SK-N-SH treated with all-trans-retinoic acid at 6 μM for 48 hours (cell line): ENCODE measurements around the gene CCDC82.

ENCODE experiments used
- ATAC-seq: fragments of 200-7000 bp; cut with Tn5 transposase; 3 replicates; pipeline ENCODE4 v1.9.1; 2020; ENCODE audit warnings: mild to moderate bottlenecking, moderate library complexity
- ARNTL ChIP-seq: fragments of 450-650 bp; formaldehyde crosslinking; IDR thresholded peaks from 2 replicates; pipeline ENCODE4 v1.5.0; 2020; ENCODE audit warnings: low read depth, mild to moderate bottlenecking, moderate library complexity, borderline replicate concordance
- CREB5 ChIP-seq: fragments of 250-450 bp; sonication (Bioruptor Pico); IDR thresholded peaks from 2 replicates; pipeline ENCODE4 v1.5.1; 2020; ENCODE audit warnings: low read depth, mild to moderate bottlenecking, moderate library complexity
- CSDC2 ChIP-seq: fragments of 250-450 bp; sonication (Bioruptor Pico); IDR thresholded peaks from 2 replicates; pipeline ENCODE4 v1.5.0; 2020; ENCODE audit warnings: mild to moderate bottlenecking, moderate library complexity
- CSRNP3 ChIP-seq: fragments of 250-450 bp; sonication (Bioruptor Pico); IDR thresholded peaks from 2 replicates; pipeline ENCODE4 v1.5.1; 2021; ENCODE audit warnings: mild to moderate bottlenecking, moderate library complexity
- ESRRG ChIP-seq: fragments of 250-450 bp; sonication (Bioruptor Pico); IDR thresholded peaks from 2 replicates; pipeline ENCODE4 v1.6.1; 2021; ENCODE audit warnings: mild to moderate bottlenecking
- GLIS3 ChIP-seq: fragments of 250-450 bp; sonication (Bioruptor Pico); IDR thresholded peaks from 2 replicates; pipeline ENCODE4 v1.5.0; 2020; ENCODE audit warnings: mild to moderate bottlenecking, moderate library complexity
- ISL1 ChIP-seq: fragments of 250-450 bp; sonication (Bioruptor Pico); IDR thresholded peaks from 2 replicates; pipeline ENCODE4 v2.1.2; 2022; ENCODE audit warnings: mild to moderate bottlenecking, moderate library complexity
- OSR1 ChIP-seq: fragments of 250-450 bp; sonication (Bioruptor Pico); IDR thresholded peaks from 2 replicates; pipeline ENCODE4 v1.8.0; 2022; ENCODE audit warnings: moderate library complexity, mild to moderate bottlenecking, inconsistent platforms
- PPARA ChIP-seq: fragments of 250-450 bp; sonication (Bioruptor Pico); IDR thresholded peaks from 2 replicates; pipeline ENCODE4 v1.5.0; 2020; ENCODE audit warnings: mild to moderate bottlenecking, borderline replicate concordance
- RARB ChIP-seq: fragments of 250-450 bp; sonication (Bioruptor Pico); IDR thresholded peaks from 2 replicates; pipeline ENCODE4 v1.8.0; 2021; ENCODE audit warnings: mild to moderate bottlenecking, moderate library complexity
- SNAI2 ChIP-seq: fragments of 250-450 bp; sonication (Bioruptor Pico); IDR thresholded peaks from 2 replicates; pipeline ENCODE4 v1.5.0; 2020; ENCODE audit warnings: mild to moderate bottlenecking, moderate library complexity
- TCF4 ChIP-seq: fragments of 250-450 bp; sonication (Bioruptor Pico); IDR thresholded peaks from 2 replicates; pipeline ENCODE4 v1.8.0; 2021; ENCODE audit warnings: mild to moderate bottlenecking, moderate library complexity, borderline replicate concordance
- TOX ChIP-seq: fragments of 250-450 bp; sonication (Bioruptor Pico); IDR thresholded peaks from 2 replicates; pipeline ENCODE4 v1.8.0; 2021; ENCODE audit warnings: mild to moderate bottlenecking, moderate library complexity, borderline replicate concordance
- TSHZ2 ChIP-seq: fragments of 250-450 bp; sonication (Bioruptor Pico); IDR thresholded peaks from 2 replicates; pipeline ENCODE4 v1.5.0; 2020; ENCODE audit warnings: mild to moderate bottlenecking, moderate library complexity
- ZC3H10 ChIP-seq: fragments of 250-450 bp; sonication (Bioruptor Pico); IDR thresholded peaks from 2 replicates; pipeline ENCODE4 v1.5.1; 2021; ENCODE audit warnings: mild to moderate bottlenecking, moderate library complexity
- ZFP3 ChIP-seq: fragments of 250-450 bp; sonication (Bioruptor Pico); IDR thresholded peaks from 2 replicates; pipeline ENCODE4 v1.5.0; 2020; ENCODE audit warnings: mild to moderate bottlenecking, moderate library complexity
- ZFP30 ChIP-seq: fragments of 450-650 bp; formaldehyde crosslinking; IDR thresholded peaks from 2 replicates; pipeline ENCODE4 v1.5.0; 2022; ENCODE audit warnings: mild to moderate bottlenecking, moderate library complexity
- ZNF565 ChIP-seq: fragments of 450-650 bp; formaldehyde crosslinking; conservative IDR thresholded peaks from 2 replicates; pipeline ENCODE4 v1.5.0; 2020; ENCODE audit warnings: low read depth, mild to moderate bottlenecking, moderate library complexity
- ZNF70 ChIP-seq: fragments of 450-650 bp; formaldehyde crosslinking; IDR thresholded peaks from 2 replicates; pipeline ENCODE4 v1.5.0; 2020; ENCODE audit warnings: mild to moderate bottlenecking, moderate library complexity
- ZNF8 ChIP-seq: fragments of 450-650 bp; formaldehyde crosslinking; IDR thresholded peaks from 2 replicates; pipeline ENCODE4 v1.5.0; 2020; ENCODE audit warnings: mild to moderate bottlenecking, moderate library complexity

Gene CCDC82

GRCh38 chr11:96384156-96384555 is 5.6 kb downstream of the CCDC82 start:
- ATAC-seq = no peak
- TF ChIP-seq ARNTL (CRISPR knock-in tag) (no peak), ZNF565 (CRISPR knock-in tag) (no peak), ESRRG (CRISPR knock-in tag) (no peak), ZC3H10 (no peak)

- ATAC-seq = no peak
These were observed 12.9 kb downstream of the CCDC82 start for GRCh38 chr11:96376796-96377195.

GRCh38 chr11:96373826-96374225 is 15.9 kb downstream of the CCDC82 start:
- no peak for ATAC-seq
- no peak for TF ChIP-seq ZC3H10
- no peak for TF ChIP-seq PPARA
- no peak for TF ChIP-seq ISL1
- TF ChIP-seq TCF4 = no peak
- no peak for TF ChIP-seq ESRRG (CRISPR knock-in tag)
- TF ChIP-seq CREB5 (CRISPR knock-in tag) = no peak
- no peak for TF ChIP-seq ZNF565 (CRISPR knock-in tag)
- TF ChIP-seq OSR1 = no peak
- TF ChIP-seq ZFP30 = no peak
- no peak for TF ChIP-seq CSRNP3 (CRISPR knock-in tag)
- no peak for TF ChIP-seq ZNF70
- no peak for TF ChIP-seq RARB (CRISPR knock-in tag)
- TF ChIP-seq ZFP3 (CRISPR knock-in tag) = no peak
- TF ChIP-seq SNAI2 = no peak
- no peak for TF ChIP-seq TOX (CRISPR knock-in tag)
- no peak for TF ChIP-seq ZNF8 (CRISPR knock-in tag)
- TF ChIP-seq, all 23 proteins: peak for 0

More at GRCh38 chr11:96376796-96377195, 12.9 kb downstream of the CCDC82 start:
- no peak for TF ChIP-seq ZC3H10
- TF ChIP-seq CSDC2 (CRISPR knock-in tag) = no peak
- no peak for TF ChIP-seq CSRNP3 (CRISPR knock-in tag)
- TF ChIP-seq TCF4 = no peak
- no peak for TF ChIP-seq SNAI2
- no peak for TF ChIP-seq ZNF70
- no peak for TF ChIP-seq TOX (CRISPR knock-in tag)
- TF ChIP-seq PPARA = no peak
- TF ChIP-seq TSHZ2 (CRISPR knock-in tag) = no peak
- no peak for TF ChIP-seq ESRRG (CRISPR knock-in tag)
- no peak for TF ChIP-seq CREB5 (CRISPR knock-in tag)
- no peak for TF ChIP-seq OSR1
- TF ChIP-seq ZFP30 = no peak
- no peak for TF ChIP-seq ZFP3 (CRISPR knock-in tag)
- no peak for TF ChIP-seq ARNTL (CRISPR knock-in tag)
- TF ChIP-seq GLIS3 (CRISPR knock-in tag) = no peak
- TF ChIP-seq ZNF565 (CRISPR knock-in tag) = no peak

- TF ChIP-seq ZFP3 (CRISPR knock-in tag) = no peak
These were observed 22.4 kb downstream of the CCDC82 start for GRCh38 chr11:96367342-96367741.

More at GRCh38 chr11:96367342-96367741, 22.4 kb downstream of the CCDC82 start:
- ATAC-seq = no peak
